PC-9 (cell line): ENCODE results near the gene SEMA5A.

Experiments used
- EZH2 ChIP-seq: fragments of 200-600 bp; sonication (generic); IDR thresholded peaks from 2 replicates; pipeline ENCODE4 v1.8.0; 2017; ENCODE audit warnings: antibody characterized with exemption, low read depth
- TF ChIP-seq, protein P1 (sequence below): fragments of 200-600 bp; sonication (generic); conservative IDR thresholded peaks from 2 replicates; pipeline ENCODE4 v1.6.1; 2017; ENCODE audit warnings: mixed run types, antibody characterized with exemption, mild to moderate bottlenecking, moderate library complexity

DNA sequence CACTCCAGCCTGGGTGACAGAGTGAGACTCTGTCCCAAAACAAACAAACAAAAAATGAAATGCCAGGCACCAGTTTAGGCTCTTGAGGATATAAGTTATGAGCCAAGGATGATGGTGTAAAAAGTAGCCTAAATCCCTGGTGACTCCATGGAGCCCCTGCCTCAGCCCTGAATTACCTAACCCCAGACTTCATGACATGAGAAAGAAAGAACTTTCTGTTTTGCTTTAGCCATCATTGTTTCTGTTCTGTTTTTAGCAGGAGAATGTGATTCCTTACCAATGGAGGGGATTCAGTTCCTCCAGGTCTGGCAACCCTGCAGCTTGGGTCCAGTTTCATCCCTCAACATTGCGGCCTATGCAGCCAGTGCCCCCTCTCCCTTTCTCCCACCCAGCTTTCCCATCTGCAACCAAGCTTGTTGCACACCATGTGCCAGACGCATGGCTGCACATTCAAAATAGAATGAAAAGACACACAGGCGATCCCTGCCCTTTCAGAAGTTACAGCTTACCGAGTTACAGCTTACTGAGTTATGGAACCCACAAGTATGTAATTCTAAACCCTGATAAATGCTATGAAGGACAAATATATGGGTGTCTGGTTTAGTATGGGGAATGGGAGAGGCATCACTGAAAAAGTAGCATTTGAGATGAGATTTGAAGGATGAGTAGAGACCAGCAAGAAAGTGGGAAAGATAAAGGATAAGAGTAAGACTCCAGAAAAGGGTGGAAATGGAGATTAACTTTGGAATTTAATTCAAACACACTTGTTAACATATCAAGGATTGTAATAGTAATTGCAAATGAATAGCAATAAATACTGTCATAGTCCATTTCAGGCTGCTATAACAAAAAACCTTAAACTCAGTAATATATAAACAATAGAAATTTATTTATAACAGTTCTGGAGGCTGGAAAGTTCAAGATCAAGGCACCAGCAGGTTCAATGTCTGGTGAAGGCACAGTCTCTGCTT lies 6.0 kb upstream of the SEMA5A start:
- TF ChIP-seq, protein P1, sequence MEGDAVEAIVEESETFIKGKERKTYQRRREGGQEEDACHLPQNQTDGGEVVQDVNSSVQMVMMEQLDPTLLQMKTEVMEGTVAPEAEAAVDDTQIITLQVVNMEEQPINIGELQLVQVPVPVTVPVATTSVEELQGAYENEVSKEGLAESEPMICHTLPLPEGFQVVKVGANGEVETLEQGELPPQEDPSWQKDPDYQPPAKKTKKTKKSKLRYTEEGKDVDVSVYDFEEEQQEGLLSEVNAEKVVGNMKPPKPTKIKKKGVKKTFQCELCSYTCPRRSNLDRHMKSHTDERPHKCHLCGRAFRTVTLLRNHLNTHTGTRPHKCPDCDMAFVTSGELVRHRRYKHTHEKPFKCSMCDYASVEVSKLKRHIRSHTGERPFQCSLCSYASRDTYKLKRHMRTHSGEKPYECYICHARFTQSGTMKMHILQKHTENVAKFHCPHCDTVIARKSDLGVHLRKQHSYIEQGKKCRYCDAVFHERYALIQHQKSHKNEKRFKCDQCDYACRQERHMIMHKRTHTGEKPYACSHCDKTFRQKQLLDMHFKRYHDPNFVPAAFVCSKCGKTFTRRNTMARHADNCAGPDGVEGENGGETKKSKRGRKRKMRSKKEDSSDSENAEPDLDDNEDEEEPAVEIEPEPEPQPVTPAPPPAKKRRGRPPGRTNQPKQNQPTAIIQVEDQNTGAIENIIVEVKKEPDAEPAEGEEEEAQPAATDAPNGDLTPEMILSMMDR: no peak
- TF ChIP-seq EZH2: no peak
